HG02981 (cell line): ENCODE measurements around the gene EXD3.

Source experiments
- ATAC-seq: cut with Tn5 transposase; IDR thresholded peaks from one replicate; pipeline ENCODE4 v1.9.1; 2021; ENCODE audit warnings: mild to moderate bottlenecking, moderate library complexity; ENCODE audit not compliant: unreplicated experiment

Gene EXD3

DNA sequence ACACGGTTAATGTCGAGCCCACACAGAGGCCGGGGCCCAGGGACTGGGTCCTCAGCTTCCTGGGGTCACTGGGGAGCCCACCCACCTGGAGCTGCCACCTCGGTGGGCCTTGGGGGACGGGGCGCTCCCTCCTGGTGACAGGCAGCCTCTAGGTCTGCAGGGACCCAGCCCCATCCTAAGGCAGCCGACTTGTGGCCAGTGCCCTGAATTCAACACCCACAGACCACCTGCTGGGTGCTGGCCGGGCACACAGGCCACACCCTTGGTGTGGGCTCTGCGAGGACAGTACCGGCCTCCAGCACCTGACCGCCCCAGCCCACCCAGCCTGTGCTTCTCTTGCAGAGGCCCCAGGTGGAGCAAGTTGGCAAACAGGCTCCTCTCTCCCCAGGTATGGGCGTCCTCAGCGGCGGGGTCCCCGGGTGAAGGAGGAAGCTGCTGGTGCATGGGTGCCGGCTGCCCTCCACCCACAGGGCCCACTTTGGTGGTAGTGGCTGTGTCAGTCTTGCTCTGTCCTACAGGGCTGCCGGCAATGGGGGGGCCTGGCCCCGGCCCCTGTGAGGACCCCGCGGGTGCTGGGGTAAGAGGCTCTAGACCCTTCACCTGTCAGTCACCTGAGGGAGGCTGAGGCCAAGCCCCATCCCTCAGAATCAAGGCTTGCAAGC, 9.9 kb upstream of the EXD3 start:
- no peak for ATAC-seq

GRCh38 chr9:137431416-137431931, 8.5 kb upstream of the EXD3 start:
- no peak for ATAC-seq

- ATAC-seq: no peak
Observed at GRCh38 chr9:137430723-137431415, 7.9 kb upstream of the EXD3 start.

- ATAC-seq: no peak
Observed at GRCh38 chr9:137429974-137430722, 7.2 kb upstream of the EXD3 start.

GRCh38 chr9:137429546-137429890, 6.6 kb upstream of the EXD3 start:
- ATAC-seq: no peak

GRCh38 chr9:137428841-137429545, 6.0 kb upstream of the EXD3 start:
- no peak for ATAC-seq

DNA sequence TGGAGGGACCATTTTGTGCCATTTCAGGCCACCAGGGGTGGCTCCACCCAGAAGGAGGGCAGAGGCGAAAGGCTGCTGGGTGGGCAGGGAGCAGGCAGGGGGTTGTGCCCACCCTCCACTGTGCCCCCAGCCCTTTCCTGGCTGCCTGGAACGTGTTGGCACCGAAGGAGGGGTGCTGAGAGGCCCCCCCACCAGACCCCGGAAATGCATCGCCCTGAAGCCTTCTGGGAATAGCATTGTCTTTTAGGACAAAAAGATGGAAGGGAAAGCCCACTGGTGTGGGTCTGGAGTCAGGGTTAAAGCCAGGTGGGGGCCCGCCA, 5.3 kb upstream of the EXD3 start:
- ATAC-seq: no peak

DNA sequence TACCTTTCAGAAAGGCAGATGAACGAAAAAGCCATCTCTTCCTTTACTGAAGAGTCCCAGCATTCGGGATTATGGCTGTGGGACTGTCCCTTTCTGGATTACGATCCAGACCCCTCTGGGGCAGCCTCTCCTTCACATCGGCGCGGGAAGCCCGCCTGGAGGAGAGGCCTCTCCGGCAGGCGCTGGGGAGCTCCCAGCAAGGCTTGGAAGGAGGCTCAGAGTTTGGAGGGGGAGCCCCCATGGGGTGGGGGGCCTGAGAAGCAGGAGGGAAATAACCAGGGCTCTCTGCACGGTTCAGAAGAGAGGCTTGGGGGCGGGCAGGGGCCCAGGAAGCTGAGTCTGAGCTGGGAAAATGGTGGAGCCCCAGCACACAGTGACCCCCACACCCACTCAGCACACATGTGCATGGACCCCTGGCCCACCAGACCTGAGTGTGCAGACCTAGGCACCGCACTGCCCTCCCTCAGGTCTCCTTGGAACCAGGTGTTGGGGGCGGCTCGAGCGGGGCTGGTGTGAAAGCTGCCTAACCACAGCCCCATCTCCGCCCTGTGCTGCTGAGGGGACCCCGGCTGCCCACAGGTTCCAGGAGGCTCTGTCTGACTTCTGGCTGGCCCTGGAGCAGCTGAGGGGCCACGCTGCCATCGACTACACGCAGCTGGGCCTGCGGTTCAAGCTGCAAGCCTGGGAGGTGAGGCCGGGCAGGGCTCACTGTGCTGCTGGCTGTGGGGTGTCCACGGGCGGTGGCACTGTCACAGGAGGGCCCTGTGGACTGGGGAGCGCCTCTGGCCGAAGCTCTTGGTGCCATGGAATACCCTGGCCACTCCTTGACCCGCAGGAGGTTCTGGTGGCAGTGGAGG, 4.7 kb upstream of the EXD3 start:
- ATAC-seq: no peak

DNA sequence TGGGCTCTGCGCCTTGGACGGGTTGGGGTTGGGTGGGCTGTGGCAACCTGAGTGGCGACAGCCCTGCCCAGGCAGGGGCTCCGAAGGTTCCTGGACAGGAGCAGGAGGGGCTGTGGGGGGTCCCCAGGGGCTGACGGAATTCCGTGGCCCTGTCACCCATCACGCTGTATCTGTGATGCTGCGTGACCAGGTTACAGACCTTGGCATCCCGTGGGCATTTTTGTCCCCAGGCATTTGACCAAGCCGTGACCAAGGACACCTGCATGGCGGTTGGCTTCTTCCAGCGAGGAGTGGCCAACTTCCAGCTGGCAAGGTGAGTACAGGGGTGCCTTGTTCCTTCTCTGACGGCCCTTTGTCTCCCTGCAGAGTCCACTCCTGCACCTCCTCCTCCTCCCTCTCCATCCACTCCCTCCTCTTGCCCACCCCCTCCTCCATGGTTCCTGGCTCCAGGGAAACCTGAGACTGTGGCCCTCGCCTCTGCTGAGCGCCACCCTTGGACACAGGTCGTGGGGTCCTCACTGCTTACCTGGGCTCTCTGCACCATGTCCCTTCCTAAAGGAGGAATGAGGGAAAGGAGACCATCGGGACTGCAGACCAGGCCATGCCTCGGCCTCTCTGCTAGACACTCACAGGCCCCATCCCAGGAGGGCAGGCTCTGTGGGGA, 3.2 kb upstream of the EXD3 start:
- ATAC-seq: no peak

- peak; percentile 5 for ATAC-seq
Observed at GRCh38 chr9:137423514-137424291, 741 bp upstream of the EXD3 start.

DNA sequence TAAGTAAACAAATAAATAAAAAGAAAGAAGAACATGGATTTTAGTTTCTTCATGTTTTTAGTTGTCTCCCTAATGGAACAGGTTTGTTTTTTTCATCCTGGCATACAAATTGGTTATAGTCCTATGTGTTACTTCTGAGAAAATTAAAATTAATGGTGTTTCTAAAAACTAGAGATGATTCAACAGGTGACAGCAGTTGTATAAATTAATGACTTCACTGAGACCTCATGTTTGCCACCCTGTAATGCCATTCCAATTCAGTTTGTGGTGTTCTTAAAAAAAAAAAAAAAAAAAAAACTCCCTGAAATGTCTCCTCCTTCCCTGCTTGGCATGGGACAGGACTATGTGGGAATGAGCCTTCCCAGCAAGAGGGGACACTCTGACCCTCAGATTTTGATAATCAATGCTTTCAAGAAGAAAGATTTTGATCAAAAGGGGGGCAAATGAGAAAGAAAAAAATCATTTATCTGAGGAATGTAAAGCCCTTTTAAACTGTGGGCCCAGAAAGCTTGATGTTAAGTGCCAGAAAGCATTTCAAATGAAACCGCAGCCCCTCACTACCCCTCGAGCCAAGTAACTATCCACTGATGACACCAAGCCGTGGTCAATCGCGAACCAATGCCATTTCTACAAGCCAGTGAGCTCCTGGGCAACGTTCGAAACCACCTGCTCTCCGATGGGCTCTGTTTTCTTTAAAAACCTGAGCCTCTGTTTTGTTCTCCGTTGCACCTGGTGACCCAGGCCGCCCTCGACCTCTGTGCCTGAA, 941 bp downstream of the EXD3 start:
- no peak for ATAC-seq

DNA sequence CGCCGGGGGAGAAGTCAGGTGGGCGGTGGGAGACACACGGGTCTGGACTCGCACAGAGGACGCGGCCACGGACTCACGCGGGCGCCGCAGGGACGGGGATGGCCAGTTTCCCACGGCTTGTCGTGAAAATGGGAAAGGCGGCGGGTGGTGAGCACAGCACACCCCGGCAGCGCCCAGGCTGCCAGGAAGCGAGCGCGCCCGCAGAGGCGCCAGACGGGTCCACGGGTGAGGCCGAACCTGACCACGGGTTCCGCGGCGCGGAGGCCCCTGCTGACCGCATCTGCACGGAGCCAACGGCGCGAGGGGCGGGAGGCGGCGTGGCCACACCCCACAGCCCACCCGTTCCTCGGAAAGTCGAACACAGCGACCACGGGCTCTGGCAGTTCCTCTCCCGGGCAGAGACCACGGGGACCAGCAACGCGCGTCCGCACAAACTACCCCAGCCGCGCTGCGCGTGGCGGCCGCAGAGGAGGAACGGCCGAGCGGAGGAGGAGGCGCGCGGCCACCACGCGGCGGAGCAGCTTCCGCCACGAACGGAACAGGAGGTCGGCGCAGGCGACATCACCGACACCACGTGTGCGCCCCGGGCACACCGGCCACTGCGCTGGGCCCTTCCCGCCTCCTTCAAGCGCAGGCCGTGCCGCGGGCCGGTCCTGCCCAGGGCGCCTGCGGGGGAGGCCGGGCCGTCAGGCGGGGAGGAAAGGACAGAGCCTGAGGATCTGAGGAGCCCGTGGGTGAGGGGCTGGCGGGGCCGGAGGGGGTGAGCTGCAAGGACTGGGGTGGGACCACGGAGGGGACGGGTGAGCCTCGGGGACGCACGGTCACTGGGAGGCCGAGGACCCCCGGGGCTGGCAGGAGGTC, 5.6 kb downstream of the EXD3 start:
- no peak for ATAC-seq

DNA sequence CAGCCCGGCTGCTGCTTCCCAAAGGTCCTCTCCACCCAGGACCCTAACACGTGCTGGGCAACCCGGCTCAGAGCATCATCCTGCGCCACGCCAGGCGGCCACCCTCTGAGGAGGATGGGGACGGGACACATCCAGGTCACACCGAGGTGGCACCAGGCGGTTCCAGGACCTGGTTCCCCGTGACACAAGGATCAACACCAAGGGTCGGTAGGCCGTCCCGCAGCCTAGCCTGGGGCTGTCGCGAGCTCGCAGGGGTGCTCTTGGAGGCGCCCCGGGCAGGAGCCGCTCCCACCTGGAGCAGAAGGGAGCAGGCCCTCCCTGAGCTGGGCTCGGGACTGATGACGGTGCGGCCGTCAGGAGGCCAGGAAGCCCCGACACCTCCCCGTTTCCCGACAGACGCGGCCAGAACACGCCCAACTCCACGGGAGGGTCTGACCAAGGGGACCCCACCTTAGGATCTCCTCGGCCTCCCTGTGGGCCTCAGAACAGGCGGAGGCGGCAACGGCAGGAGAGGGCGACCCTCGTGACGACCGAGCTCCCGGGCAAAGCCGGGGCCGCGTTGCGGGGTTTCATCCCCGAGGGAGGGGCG, 6.3 kb downstream of the EXD3 start:
- no peak for ATAC-seq

GRCh38 chr9:137416006-137416562, 6.9 kb downstream of the EXD3 start:
- no peak for ATAC-seq

GRCh38 chr9:137415451-137415850, 7.5 kb downstream of the EXD3 start:
- no peak for ATAC-seq

GRCh38 chr9:137412431-137412830, 10.5 kb downstream of the EXD3 start:
- ATAC-seq: no peak
